Left lung (tissue), 10 donors: ENCODE data around the gene ARPC5L. TPM values are rescaled to one million over a fixed set of nuclear protein-coding genes. Genes with fewer than 3 reads are reported as not detected.

Experiments
- ATAC-seq: fragments of 200-7000 bp; cut with Tn5 transposase; one replicate; pipeline ENCODE4 v1.9.1; 2020; ENCODE audit warnings: moderate library complexity
- DNase-seq, 4 donors: peaks; one replicate each; pipeline ENCODE4 v3.0.0-alpha.2; 2013 to 2020
- H3K27ac ChIP-seq, 2 donors: fragments of 200-600 bp; sonication (generic) in 1 of 2; one replicate each; pipeline versions ENCODE4 v1.5.0 to v1.8.0; 2020 to 2021
- H3K27me3 ChIP-seq, 2 donors: fragments of 200-600 bp; sonication (generic) in 1 of 2; one replicate each; pipeline versions ENCODE4 v1.5.0 to v1.8.0; 2020 to 2021
- H3K36me3 ChIP-seq, 2 donors: fragments of 200-600 bp; sonication (generic) in 1 of 2; one replicate each; pipeline versions ENCODE4 v1.5.0 to v1.8.0; 2020 to 2021
- H3K4me1 ChIP-seq, 2 donors: fragments of 200-600 bp; one replicate each; pipeline ENCODE4 v1.8.0; 2021
- H3K4me3 ChIP-seq, 2 donors: fragments of 200-600 bp; sonication (generic) in 1 of 2; one replicate each; pipeline versions ENCODE4 v1.5.0 to v1.8.0; 2020 to 2021; ENCODE audit warnings: mild to moderate bottlenecking in 1 of 2
- H3K9me3 ChIP-seq, 2 donors: fragments of 200-600 bp; sonication (generic) in 1 of 2; one replicate each; pipeline versions ENCODE4 v1.5.0 to v1.8.0; 2020 to 2021
- CTCF ChIP-seq, 2 donors: fragments of 200-600 bp; sonication (generic) in 1 of 2; IDR thresholded peaks; one replicate each; pipeline versions ENCODE4 v1.5.0 to v1.8.0; 2021; ENCODE audit warnings: antibody characterized with exemption in 2 of 2
- intact Hi-C, 2 donors: fragments of 100-400 bp; cut with DNase I; formaldehyde crosslinking; loops; one replicate each; pipeline versions ENCODE4 v1.11.2 to v1.14.2; 2022
- polyA plus RNA-seq, 6 donors: library from polyadenylated mRNA; unstranded; fragments of 120-200 nt; gene quantifications; one replicate each; pipeline ENCODE4 v1.2.1, GENCODE V29; 2013; ENCODE audit not compliant: insufficient read length in 6 of 6
- total RNA-seq, 2 donors: library from RNA; stranded (reverse); fragmentation: NEBNext Ultra II Directional; extraction: Animal tissue kit (Norgen Biotek cat#: 25700); gene quantifications; one replicate each; pipeline ENCODE4 v1.2.1, GENCODE V29; 2021
- donor health status: DM: no; HTN: yes; CAD: no.
- donor health status: DM: no; HTN: no; CAD: no.

Gene ARPC5L
- total and polyA plus RNA-seq, 8 donors: 30.8 to 53.6 (median 36.5) TPM

GRCh38 chr9:124887832-124888231, 25.9 kb downstream of the ARPC5L start:
- no peak for TF ChIP-seq CTCF (IDR thresholded peaks at IDR 0.05)
- Histone ChIP-seq H3K4me1 (no peaks in the 10 kb centered on the region), H3K36me3 (peaks cover 0 to 99% of the 10 kb centered on the region in 2 donors), H3K9me3 (no peaks in the 10 kb centered on the region), H3K4me3 (no peak overlapping the region), H3K27ac (no peak overlapping the region), H3K27me3 (no peaks in the 10 kb centered on the region)
- intact Hi-C loops: no loop called here
- no peak for ATAC-seq
- DNase-seq: no peak

GRCh38 chr9:124889006-124889405, 27.1 kb downstream of the ARPC5L start:
- ATAC-seq (no peak), DNase-seq (no peak)
- H3K36me3 ChIP-seq: peaks cover 0 to 100% of the 10 kb centered on the region in 2 donors

GRCh38 chr9:124890179-124890578, 28.2 kb downstream of the ARPC5L start:
- H3K27me3 ChIP-seq: no peaks in the 10 kb centered on the region
- ATAC-seq (no peak), DNase-seq (no peak)
- intact Hi-C loops: no loop called here
- H3K4me1 ChIP-seq: no peaks in the 10 kb centered on the region
- H3K27ac ChIP-seq: no peak overlapping the region
- peaks cover 0 to 95% of the 10 kb centered on the region in 2 donors for H3K36me3 ChIP-seq
- no peak for TF ChIP-seq CTCF (IDR thresholded peaks at IDR 0.05)
- H3K9me3 ChIP-seq: no peaks in the 10 kb centered on the region
- H3K4me3 ChIP-seq: no peak overlapping the region

More at GRCh38 chr9:124889006-124889405, 27.1 kb downstream of the ARPC5L start:
- Histone ChIP-seq H3K9me3 (no peaks in the 10 kb centered on the region), H3K27me3 (no peaks in the 10 kb centered on the region), H3K4me1 (no peaks in the 10 kb centered on the region), H3K27ac (no peak overlapping the region), H3K4me3 (no peak overlapping the region)
- intact Hi-C loops: no loop called here
- no peak for TF ChIP-seq CTCF (IDR thresholded peaks at IDR 0.05)

GRCh38 chr9:124894035-124894740, 32.3 kb downstream of the ARPC5L start:
- peaks cover 3 to 88% of the 10 kb centered on the region in 2 donors for H3K36me3 ChIP-seq

More at GRCh38 chr9:124894035-124894740, 32.3 kb downstream of the ARPC5L start:
- intact Hi-C loops: no loop called here
- ATAC-seq: no peak
- Histone ChIP-seq H3K27me3 (no peaks in the 10 kb centered on the region), H3K9me3 (no peaks in the 10 kb centered on the region), H3K4me1 (no peaks in the 10 kb centered on the region), H3K4me3 (no peak overlapping the region), H3K27ac (no peak overlapping the region)
- TF ChIP-seq CTCF (IDR thresholded peaks at IDR 0.05): no peak
- no peak for DNase-seq
